Measurements from ENCODE around the gene HDAC4.
"Not testable (repeated sequence)": the region's sequence is repeated elsewhere in the genome, so short reads cannot be mapped to it uniquely, and the experiment has no call there.

The HDAC4 gene

DNA sequence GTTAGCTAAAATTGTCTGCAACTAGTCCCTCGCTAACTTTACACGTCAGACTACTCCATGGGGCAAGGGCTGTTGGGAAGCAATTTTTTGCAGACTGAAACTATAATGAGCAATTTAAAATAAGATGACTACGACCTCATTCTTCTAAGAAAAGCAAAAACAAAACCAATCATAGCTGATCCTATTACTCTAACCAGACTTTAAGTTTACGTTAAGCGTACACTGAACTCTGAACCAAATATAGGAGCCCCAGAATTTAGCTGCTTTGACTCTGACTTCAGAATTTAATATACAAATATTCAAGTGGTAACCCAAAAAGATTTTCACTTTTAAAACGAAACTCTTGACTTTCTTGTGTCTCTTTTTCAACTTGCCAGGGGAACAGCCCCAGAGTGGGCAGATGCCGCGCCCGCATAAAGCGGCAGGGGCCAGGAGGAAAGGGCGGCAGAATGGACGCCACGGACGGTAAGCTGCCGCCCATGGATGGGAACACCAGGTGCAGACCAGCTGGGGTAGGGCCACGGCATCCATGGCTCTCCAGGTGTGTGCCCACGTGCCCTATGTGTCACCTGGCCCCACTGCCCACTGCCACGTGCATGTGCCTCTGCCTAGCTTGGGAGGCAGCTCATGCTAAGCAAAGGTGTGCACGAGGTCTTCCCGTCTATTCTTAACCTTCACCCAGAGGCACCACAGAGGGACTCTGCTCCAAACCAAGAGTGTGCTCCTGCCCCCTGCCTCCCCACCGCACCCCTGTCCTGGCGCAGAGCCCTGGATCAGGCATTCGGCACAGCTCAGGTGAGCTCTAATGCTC, 217.6 kb downstream of the HDAC4 start:
- no peak for DNase-seq

DNA sequence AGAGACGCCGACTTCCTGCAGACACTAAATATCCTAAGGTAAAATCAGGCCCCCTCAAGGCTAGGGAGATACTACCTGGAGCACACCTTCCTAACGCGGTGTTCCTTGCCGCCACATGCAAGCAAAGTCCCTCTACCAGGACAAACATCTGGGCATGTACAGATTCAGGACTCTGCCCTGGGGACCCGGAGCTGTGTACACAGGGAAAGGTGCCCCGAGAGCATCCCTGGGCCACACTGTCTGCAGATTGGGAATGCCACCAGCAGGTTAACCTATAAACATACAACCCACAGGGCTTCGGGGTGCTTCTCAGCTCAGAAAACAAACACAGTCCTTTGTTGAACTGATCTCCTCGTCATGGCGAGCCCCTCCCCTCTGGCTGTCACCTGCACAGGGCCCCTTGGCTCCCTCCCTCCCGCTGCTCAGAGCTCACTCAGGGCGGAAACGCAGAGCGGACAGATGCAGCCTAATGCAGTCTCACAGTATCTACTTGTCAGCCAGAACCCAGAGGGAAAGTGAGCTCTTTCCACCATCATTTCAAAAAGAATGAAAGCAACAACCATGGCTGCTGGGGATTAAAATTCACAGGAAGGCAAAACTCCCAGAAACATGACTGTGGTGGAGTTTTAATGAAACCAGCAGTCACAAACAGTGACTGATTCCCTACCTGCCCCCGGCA, 218.8 kb downstream of the HDAC4 start:
- no peak for DNase-seq

DNA sequence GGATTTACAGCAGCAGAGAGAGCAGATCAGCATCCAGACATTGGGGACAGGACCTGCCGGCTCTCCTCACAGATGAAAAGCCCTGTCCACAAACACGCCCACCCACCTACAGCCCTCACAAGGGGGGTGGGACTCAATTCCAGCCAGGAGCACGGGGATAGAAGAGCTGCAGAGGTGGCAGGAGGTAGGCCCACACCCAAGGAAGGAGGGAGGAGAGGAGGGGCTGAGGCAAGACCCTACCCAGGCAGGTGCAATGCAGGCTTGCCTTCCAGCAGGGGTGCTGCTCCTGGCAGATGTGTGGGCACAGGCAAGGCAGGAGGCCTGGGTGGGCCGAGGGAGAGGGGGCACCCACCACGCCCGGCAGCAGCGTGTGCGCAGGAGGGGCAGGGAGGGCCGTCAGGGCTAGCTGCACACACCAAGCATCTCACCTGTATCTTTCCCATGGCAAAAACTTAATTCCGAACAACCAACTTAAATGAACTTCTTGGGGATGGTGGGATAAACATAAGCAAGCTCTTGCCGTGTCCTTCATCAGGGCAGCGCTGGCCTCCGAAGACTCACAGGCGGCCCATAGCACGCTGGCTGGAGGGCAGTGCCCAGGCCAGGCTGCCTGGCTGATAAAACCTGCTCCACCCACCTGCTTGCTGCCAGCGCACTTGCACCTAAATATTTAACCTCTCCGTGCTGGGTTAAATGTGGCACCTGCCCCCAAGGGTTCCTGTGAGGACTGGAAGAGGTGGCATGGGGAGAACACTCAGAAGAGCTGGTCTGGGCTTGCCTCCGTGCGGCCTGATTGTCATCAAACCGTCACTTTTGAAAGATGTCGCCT, 219.5 kb downstream of the HDAC4 start:
- no peak for DNase-seq

DNA sequence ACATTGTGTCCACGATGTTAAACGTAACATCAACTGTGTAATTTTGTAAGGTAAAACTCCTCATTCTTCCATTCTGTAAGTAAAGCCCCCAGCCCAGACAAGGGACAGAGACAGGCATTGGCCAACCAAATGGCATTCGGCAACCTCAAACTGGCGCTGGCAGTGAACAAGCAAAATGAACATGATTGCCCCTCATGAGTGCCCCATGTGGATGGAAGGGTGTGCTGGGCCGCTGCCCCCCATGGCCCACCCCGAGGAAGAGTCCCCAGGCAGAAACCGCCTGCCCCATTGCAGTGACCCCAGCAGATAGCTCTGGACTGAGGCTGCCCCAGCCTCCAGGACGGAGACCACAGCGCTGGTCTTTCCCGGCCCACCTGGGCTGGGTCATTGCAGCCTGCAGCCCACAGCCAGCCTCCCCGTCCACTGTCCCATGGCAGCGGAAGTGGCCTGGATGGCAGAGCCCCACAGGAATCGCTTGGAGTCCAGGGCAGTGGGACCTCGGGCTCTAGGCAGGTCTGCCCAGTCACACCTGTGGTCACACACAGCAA, 220.2 kb downstream of the HDAC4 start:
- DNase-seq = no peak

DNA sequence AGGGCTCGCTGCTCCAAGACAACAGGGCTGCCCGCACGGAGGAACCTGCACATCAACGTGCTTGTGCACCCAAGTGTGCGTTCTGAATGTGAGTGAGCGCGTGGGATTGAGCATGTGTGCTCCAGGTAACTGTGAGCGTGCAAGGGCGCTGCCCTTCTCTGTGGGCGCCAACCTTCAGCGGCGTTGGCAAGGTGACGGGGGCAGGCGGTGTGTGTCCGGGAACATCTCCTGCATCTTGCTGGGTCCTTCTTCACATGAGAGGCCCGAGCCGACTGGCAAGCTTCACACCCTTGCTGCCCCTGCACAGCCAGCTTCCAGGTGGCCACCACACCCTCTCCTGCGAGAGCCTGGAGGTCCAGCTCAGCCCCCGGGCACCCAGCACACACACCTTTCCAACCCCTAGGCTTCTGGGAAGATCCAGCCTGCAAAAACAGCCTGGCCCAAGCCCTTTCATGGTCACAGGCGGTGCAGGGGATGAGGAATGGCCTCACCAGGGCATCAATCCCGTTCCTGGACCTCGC, 220.9 kb downstream of the HDAC4 start:
- DNase-seq = no peak

DNA sequence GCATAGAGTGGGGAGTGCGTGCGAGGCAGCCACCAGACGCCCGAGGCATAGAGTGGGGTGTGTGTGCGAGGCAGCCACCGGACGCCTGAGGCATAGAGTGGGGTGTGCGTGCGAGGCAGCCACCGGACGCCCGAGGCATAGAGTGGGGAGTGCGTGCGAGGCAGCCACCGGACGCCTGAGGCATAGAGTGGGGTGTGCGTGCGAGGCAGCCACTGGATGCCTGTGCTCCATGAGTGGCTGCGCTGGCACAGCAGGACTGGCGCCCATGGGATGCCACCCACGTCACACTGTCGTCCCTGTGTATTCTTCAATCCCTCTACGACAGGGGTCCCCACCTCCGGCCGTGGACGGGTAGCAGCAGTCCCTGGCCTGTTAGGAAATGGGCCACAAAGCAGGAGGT, 221.9 kb downstream of the HDAC4 start:
- DNase-seq = no peak

DNA sequence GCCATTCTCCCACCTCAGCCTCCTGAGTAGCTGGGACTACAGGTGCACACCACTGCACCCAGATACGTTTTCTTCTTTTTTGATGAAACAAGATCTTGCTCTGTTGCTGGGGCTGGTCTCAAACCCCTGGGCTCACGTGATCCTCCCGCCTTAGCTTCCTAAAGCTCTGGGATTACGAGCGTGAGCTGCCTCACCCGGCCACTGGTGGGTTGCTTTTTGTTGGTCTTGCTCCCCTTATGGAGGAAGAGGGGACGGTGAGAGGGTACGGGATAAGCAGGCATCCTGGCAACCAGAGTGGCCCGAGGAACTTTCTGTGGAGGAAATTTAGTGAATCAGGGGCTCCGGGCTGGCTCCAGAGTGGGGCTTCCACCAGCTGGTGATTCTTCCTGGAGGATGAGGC, 222.3 kb downstream of the HDAC4 start:
- no peak for DNase-seq

DNA sequence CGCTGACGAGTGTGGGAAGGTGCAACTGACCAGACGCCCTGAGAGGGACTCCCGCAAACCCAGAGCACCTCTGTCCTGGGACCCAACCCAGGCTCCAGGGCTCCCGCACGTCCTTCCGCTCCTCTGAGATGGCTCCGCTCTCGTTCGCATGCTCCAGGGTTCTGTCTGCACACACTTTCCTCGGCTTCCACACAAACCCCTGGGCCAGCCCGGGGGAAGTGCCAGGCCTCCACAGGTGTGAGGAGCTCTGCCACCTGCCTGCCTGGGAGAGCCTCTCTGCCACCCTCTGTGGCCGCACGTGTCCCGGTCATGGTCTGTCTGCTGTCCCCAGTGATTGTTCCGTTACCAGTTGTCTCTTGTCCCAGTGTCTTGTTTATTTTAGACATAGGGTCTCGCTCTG, 222.9 kb downstream of the HDAC4 start:
- no peak for DNase-seq

DNA sequence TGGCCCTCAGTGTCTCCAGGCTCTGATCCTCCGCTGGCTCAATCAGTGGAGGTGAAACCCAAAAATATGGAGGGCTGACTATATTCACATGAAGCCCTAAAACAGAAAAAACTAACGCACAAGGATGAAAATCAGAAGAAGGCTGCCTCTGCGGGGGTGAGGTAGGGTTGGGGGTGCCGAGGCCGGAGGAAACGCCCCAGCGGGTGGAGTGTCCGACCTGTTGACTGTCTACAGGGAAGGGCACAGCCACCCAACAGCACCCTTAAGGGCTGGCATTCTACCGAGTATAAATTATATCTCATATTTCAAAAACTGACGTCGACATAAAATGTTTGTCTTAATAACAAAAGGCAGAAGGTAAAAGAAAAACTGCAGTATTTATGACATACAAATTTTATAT, 223.5 kb downstream of the HDAC4 start:
- DNase-seq = no peak

DNA sequence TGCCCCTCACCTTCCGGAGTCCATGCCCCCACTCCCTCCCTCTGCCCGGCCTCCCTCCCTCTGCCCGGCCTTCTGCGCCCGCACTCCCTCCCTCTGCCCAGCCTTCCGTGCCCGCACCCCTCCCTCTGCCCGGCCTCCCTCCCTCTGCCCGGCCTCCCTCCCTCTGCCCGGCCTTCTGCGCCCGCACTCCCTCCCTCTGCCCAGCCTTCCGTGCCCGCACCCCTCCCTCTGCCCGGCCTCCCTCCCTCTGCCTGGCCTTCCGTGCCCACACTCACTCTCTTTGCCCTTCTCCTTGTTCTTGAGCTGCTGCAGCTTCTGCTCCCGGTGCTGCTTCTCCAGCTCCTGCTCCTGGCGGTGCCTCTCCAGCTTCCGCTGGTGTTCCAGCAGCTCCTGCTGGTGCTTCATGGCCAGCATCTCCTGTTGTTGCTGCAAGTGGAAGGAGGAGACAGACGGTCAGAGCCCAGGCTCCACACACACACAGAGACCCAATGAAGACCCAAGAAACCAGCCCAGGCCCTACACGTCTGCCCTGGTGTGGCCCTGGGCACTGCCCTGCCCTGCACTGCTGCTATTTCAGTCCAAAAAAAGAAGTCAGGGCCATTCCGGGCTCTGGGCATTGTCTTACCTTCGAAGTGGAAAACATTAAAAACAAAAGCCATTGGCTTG, 224.5 kb downstream of the HDAC4 start:
- DNase-seq = not testable (repeated sequence)

DNA sequence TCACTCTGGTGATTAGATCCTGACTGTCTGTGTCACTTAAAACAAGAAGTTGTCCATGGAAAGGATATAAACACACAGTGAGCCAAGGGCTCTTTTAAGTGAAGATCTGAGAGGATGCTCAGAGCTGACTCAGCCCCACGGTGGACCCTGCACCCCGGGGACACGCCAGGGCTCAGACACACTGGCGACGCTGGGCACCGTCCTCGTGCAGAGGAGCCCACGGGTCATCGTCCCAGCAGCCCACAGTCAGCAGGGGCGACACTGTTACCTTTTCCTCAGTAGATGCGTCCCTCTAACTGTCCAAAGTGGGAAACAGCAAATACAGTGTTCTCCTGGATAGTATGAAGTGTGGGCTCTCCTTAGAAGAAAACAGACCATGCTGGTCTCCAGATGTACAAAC, 225.6 kb downstream of the HDAC4 start:
- no peak for DNase-seq

DNA sequence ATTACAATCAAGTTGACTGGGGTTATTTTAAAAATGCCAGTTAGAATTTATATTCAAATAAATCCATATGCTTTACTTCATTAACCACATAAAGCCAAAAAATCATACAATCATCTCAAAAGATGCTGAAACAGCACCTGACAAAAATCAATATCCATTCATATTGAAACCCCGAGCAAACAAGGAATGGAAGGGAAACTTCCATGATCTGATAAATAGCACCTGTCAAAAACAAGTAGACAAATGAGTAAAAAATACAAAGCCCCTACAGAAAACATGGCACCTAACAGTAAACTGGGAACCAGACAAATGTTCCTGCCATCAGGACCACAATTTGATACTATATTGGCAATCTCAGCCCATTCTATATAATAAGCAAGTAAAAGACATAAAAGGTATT, 227.5 kb downstream of the HDAC4 start:
- no peak for DNase-seq

DNA sequence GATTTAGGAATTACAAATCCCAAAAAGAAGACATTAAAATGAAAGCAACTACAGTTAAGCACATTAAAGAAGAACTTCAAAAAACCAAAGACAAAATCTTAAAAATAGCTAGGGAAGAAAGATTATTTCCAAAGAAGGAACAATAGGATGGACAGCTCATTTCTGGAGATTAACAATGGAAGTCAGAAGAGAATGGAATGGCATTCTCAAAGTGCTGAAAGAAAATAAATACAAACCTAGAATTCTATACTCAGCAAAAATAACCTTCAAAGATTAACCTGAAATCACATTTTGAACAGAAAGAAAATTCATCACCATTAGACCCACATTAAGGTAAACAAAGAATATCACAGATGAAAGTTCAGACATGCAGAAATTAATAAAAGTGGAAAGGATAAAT, 229.2 kb downstream of the HDAC4 start:
- DNase-seq = no peak

DNA sequence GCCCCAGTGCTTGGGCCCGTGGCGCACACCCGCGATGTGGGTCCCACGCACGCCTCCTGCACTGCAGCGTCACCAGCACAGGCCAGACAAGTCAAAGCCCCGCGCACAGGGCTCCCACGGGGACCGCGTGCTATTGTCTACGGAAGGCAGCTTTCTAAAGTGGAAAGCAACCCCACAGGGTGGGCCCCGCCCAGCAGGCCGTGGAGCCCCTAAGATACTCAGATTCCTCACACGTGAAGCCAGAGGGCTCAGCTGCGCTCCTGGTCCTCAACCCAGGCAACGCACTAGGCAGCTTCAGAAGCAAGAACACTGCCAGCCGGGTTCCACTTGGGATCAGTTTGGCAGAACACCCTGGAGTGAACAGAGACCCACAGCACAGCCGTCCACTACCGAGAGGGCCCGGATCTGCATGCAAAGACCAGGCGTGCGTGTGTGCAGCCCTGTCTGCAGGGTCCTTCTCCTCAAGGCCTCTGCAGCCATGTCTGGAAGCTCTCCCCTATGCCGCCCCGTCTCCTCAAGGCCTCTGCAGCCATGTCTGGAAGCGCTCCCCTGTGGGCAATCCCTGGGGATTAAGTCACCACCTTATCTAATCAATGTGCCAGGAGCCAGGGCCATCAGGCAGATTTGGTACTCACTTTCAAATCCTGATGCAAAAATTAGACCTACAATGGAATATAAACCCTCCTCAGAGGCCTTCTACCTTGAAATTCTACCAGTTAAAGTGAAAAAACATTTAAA, 231.3 kb downstream of the HDAC4 start:
- no peak for DNase-seq

DNA sequence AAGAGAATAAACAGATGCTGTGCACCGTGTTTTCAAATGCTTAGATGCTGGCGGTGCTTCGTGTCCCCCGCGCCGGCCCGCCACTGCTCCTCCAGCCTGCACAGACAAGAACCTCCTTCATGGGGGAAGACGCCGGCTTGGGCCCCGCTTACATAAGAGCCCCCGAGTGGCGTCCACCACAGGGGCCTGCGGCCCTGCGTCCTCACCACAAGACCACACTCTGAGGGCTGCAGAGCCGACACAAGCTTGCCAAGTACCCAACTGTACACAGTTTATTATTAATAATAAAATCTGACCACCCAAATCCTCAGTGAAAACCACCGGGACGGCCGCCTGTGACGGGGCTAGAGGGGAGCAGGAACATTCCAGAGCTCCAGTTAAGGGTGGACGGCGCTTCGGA, 232.2 kb downstream of the HDAC4 start:
- no peak for DNase-seq

DNA sequence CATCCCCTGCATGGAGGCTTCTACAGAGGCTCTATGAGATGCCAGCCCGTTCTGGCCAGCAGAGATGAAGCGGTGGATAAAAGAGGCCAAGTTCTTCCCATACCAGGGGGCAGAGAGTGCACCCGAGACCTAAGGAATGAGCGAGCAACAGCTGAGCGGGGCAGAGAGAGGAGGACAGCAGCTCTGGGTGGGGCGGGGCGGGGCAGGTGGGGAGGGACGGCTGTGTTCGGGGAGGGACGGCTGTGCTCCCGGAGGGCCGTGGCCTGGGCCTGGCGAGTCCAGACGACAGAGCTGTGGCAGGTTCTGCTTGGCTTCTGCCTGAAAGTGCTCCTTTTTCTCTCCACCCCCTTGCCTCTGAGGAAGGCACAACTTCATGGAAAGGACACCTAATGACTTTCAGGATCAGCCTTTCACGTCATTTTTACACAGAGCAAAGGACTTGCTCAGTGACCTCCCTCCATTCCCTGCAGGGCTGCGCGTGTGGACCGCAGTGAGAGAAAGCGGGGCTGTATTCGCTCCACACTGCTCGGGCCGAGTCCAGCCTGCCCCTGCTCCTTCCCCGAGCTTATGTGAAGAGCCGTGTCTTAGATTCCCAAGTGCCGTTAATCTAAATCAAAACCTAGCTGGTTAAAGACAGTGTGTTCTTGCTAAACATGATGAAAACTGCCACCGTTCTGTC, 232.9 kb downstream of the HDAC4 start:
- DNase-seq = no peak

DNA sequence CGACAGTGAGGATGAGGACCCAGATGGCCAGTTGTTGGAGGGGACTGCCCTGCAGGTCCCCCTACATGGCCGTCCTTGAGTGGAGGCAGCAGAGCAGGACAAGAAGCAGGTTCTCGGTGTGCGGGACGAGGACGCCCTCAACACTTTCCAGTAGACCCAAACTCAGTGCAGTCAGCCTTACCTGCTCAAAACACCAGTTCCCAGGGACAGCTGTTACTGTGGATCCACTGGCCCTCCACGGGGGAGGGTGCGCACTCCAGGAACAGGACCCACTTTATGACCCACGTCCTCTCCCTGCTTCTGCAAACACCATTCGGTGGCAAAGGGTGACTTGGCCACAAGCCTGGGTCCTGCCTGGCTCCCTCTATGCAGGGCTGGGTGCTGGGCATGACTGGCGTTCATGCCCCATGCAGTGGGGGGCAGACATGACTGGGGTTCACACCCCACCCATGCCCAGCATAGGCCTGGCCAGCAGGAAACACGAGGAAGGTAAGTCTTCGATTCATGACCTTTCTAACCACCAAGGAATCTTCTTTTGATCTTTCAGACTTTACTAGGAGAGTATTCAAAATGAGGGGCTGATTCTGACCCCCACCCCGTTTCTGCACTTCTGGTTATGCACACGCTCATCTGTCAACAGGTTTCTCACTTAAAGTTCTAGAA, 233.7 kb downstream of the HDAC4 start:
- DNase-seq = no peak

DNA sequence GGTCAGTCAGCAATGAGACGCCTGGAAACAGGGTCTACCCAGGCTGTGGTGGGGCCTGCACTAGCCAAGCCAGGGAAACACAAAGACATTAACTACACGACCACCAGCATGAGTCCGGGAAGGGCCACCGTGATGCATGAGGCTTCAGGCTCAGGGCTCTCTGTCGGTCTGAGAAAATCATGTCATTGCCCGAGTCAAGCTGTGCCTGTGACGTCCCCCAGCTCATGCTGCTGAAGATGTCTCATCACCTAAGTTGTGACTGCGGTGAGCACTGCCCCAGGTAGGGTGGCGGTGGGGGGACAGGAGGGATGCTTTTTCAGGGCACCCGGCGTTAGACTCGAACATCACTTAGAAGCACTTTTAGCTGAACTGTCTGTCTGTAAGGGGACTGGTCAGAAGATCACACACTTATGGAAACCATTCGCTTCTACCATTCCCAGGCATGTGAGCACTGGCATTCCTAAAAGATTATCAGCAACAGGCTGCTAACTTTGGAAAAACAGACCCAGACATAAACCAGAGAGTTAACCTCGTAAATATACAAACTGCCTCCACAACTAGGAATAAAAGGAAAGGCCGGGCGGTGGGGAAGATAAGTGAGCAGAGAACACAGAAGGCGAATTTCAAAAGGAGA, 234.5 kb downstream of the HDAC4 start:
- DNase-seq = no peak

DNA sequence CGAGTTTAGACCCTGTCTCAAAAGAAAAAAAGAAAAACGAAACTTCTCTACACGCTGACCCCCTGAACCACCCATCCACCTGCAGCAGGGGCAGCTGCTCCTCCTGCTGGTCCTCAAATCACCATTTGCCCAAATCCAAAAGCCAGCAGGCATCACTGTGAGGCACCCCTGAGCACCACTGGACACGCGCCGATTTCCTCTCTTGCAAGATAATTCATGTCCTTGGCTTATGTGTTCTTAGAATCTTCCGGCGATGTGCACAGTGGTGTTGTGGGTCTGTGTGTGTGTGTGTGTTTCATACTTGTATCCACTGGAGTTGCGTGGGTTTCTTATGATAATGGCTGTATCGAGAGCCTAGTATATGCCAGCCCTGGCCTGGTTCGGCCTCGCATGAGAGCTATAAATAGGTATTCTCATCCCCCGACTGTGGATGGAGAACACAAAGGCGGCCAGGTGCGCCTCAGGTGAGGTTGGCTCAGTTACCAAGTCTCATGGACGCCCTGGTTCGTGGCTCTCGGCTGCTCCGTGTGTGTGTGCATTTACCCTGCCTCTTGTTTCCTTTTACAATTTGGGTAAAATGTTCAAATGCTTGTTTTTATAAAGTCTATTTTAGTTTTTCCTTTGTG, 235.5 kb downstream of the HDAC4 start:
- no peak for DNase-seq

Data from fibroblast of skin of abdomen (primary cell).